Ascending aorta (tissue), 2 donors: Measurements from ENCODE around the gene PHTF1. TPM values are rescaled to one million over a fixed set of nuclear protein-coding genes. Genes with fewer than 3 reads are reported as not detected.

Experiments
- DNase-seq, 2 donors: peaks; one replicate each; pipeline ENCODE4 v3.0.0-alpha.2; 2019; ENCODE audit warnings: low spot score in 2 of 2
- H3K27ac ChIP-seq, 2 donors: fragments of 200-600 bp; sonication (generic); one replicate each; pipeline ENCODE4 v1.5.1; 2016 to 2017; ENCODE audit warnings: mild to moderate bottlenecking in 1 of 2
- H3K27me3 ChIP-seq: fragments of 200-600 bp; sonication (generic); one replicate; pipeline ENCODE4 v1.5.1; 2017
- H3K36me3 ChIP-seq, 2 donors: fragments of 200-600 bp; sonication (generic); one replicate each; pipeline ENCODE4 v1.5.1; 2016
- H3K4me1 ChIP-seq, 2 donors: fragments of 200-600 bp; sonication (generic); one replicate each; pipeline ENCODE4 v1.5.1; 2016 to 2017; ENCODE audit warnings: mild to moderate bottlenecking in 1 of 2
- H3K4me3 ChIP-seq, 2 donors: fragments of 200-600 bp; sonication (generic); one replicate each; pipeline ENCODE4 v1.5.1; 2016 to 2017; ENCODE audit warnings: mild to moderate bottlenecking in 1 of 2
- H3K9me3 ChIP-seq, 2 donors: fragments of 200-600 bp; sonication (generic); one replicate each; pipeline ENCODE4 v1.5.1; 2016
- CTCF ChIP-seq, 3 experiments: fragments of 200-600 bp in 2 of 3; fragments of 450-650 bp in 1 of 3; sonication (generic) in 2 of 3; IDR thresholded peaks; one replicate each; pipeline ENCODE4 v1.5.1; 2016 to 2019; ENCODE audit warnings: antibody characterized with exemption in 3 of 3, mild to moderate bottlenecking in 1 of 3, moderate library complexity in 1 of 3
- intact Hi-C: fragments of 100-400 bp; cut with DNase I; formaldehyde crosslinking; loops from one replicate; pipeline ENCODE4 v1.15.1; 2023
- total RNA-seq: library from RNA; depleted of rRNA; stranded (reverse); fragments of >200 nt; gene quantifications from one replicate; pipeline ENCODE4 v1.1.0, GENCODE V29; 2016

Gene PHTF1
- total RNA-seq, 1 donor from 2014 or later = 38.6 TPM

GRCh38 chr1:113657556-113658063 is 101.7 kb downstream of the PHTF1 start:
- no peak for DNase-seq
- Histone ChIP-seq H3K27me3 (no peaks in the 10 kb centered on the region), H3K9me3 (no peaks in the 10 kb centered on the region), H3K36me3 (no peaks in the 10 kb centered on the region), H3K27ac (no peak overlapping the region), H3K4me3 (no peak overlapping the region), H3K4me1 (no peaks in the 10 kb centered on the region)
- TF ChIP-seq CTCF (IDR thresholded peaks at IDR 0.05) = no peak
- intact Hi-C loops = no loop called here

GRCh38 chr1:113657126-113657525 is 102.2 kb downstream of the PHTF1 start:
- no peaks in the 10 kb centered on the region for H3K9me3 ChIP-seq
- no peaks in the 10 kb centered on the region for H3K4me1 ChIP-seq
- no peak for TF ChIP-seq CTCF (IDR thresholded peaks at IDR 0.05)
- intact Hi-C loops = no loop called here
- no peak overlapping the region for H3K4me3 ChIP-seq
- no peaks in the 10 kb centered on the region for H3K27me3 ChIP-seq
- no peak for DNase-seq
- no peak overlapping the region for H3K27ac ChIP-seq
- H3K36me3 ChIP-seq = no peaks in the 10 kb centered on the region

- intact Hi-C loops = no loop called here
- Histone ChIP-seq H3K27ac (no peak overlapping the region), H3K4me1 (no peaks in the 10 kb centered on the region), H3K4me3 (no peak overlapping the region), H3K27me3 (no peaks in the 10 kb centered on the region), H3K36me3 (no peaks in the 10 kb centered on the region), H3K9me3 (no peaks in the 10 kb centered on the region)
- no peak for DNase-seq
- no peak for TF ChIP-seq CTCF (IDR thresholded peaks at IDR 0.05)
Observed at GRCh38 chr1:113654883-113655282, 104.4 kb downstream of the PHTF1 start.

- intact Hi-C loops = no loop called here
- no peaks in the 10 kb centered on the region for H3K9me3 ChIP-seq
- H3K4me1 ChIP-seq = no peaks in the 10 kb centered on the region
- H3K4me3 ChIP-seq = no peak overlapping the region
- no peak overlapping the region for H3K27ac ChIP-seq
- H3K36me3 ChIP-seq = peaks cover 0 to 4% of the 10 kb centered on the region in 2 donors
- no peak for DNase-seq
- H3K27me3 ChIP-seq = no peaks in the 10 kb centered on the region
- TF ChIP-seq CTCF (IDR thresholded peaks at IDR 0.05) = no peak
Observed at GRCh38 chr1:113653741-113654140, 105.5 kb downstream of the PHTF1 start.

- no peak overlapping the region for H3K4me3 ChIP-seq
- no peak for DNase-seq
- H3K27me3 ChIP-seq = no peaks in the 10 kb centered on the region
- H3K9me3 ChIP-seq = no peaks in the 10 kb centered on the region
- no peak overlapping the region for H3K27ac ChIP-seq
- peaks cover 0 to 8% of the 10 kb centered on the region in 2 donors for H3K36me3 ChIP-seq
- H3K4me1 ChIP-seq = no peaks in the 10 kb centered on the region
- no peak for TF ChIP-seq CTCF (IDR thresholded peaks at IDR 0.05)
- intact Hi-C loops = no loop called here
Observed at GRCh38 chr1:113652771-113653170, 106.5 kb downstream of the PHTF1 start.

GRCh38 chr1:113648478-113648877 is 110.8 kb downstream of the PHTF1 start:
- Histone ChIP-seq H3K4me3 (no peak overlapping the region), H3K4me1 (no peaks in the 10 kb centered on the region), H3K27me3 (no peaks in the 10 kb centered on the region), H3K36me3 (peaks cover 0 to 8% of the 10 kb centered on the region in 2 donors), H3K27ac (no peak overlapping the region), H3K9me3 (no peaks in the 10 kb centered on the region)
- no peak for TF ChIP-seq CTCF (IDR thresholded peaks at IDR 0.05)
- no peak for DNase-seq
- intact Hi-C loops = no loop called here
